ENCODE measurements around the gene DNLZ.

DNA sequence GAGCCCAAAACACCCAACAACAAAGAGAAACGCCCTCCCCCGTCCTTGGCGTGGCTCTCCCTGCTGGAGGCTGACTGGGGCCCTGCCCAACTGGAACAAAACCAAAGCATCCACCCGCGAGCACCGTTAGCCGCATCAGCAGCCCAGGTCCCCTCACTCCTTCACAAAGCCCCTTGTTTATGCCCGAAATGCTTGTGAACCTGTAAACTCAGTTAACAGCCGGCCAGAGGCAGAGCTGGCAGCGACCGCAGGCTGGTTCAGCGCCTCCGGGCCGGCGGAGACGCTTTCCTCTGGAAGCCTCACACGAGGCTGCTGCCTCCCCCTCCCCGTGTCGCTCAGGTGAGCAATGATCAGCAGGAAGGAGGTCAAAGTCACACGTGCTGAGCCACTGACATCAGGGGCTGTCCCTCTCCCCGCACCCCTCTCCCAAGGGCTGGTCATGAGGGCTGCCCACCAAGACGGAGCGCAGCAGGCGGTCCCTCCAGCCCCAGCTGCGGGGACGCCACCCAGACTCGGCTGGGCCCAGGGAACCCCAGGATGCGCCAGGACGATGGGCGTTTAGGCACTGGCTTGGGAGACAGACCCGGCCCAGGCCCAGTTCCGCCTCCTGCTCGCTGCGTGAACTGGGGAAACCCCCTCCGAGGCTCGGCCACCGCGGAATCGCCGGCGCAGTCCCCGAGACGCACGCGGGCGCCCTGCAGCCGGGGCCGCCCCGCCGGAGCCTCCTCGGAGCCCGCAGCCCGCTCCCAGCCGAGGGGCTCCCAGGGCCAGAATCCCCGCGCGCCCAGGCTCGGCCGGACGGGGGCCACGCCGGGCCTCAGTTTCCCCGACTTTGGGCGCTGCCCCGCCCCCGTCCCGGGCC is 35.9 kb upstream of the DNLZ start:
- TF ChIP-seq JUN (IDR thresholded peaks at IDR 0.05) (no peak), RFX5 (IDR thresholded peaks at IDR 0.05) (no peak), ESRRA (IDR thresholded peaks at IDR 0.05; ENCODE audit: borderline replicate concordance, low read length) (no peak), NR3C1 (IDR thresholded peaks at IDR 0.05) (no peak)
- TF ChIP-seq, protein P1, sequence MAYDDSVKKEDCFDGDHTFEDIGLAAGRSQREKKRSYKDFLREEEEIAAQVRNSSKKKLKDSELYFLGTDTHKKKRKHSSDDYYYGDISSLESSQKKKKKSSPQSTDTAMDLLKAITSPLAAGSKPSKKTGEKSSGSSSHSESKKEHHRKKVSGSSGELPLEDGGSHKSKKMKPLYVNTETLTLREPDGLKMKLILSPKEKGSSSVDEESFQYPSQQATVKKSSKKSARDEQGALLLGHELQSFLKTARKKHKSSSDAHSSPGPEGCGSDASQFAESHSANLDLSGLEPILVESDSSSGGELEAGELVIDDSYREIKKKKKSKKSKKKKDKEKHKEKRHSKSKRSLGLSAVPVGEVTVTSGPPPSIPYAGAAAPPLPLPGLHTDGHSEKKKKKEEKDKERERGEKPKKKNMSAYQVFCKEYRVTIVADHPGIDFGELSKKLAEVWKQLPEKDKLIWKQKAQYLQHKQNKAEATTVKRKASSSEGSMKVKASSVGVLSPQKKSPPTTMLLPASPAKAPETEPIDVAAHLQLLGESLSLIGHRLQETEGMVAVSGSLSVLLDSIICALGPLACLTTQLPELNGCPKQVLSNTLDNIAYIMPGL (CRISPR knock-in tag; IDR thresholded peaks at IDR 0.05; ENCODE audit: borderline replicate concordance), result no peak
- TF ChIP-seq, protein P2, sequence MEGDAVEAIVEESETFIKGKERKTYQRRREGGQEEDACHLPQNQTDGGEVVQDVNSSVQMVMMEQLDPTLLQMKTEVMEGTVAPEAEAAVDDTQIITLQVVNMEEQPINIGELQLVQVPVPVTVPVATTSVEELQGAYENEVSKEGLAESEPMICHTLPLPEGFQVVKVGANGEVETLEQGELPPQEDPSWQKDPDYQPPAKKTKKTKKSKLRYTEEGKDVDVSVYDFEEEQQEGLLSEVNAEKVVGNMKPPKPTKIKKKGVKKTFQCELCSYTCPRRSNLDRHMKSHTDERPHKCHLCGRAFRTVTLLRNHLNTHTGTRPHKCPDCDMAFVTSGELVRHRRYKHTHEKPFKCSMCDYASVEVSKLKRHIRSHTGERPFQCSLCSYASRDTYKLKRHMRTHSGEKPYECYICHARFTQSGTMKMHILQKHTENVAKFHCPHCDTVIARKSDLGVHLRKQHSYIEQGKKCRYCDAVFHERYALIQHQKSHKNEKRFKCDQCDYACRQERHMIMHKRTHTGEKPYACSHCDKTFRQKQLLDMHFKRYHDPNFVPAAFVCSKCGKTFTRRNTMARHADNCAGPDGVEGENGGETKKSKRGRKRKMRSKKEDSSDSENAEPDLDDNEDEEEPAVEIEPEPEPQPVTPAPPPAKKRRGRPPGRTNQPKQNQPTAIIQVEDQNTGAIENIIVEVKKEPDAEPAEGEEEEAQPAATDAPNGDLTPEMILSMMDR (IDR thresholded peaks at IDR 0.05), result no peak

All from A549 (cell line).